Right lobe of liver (tissue), 6 donors: ENCODE measurements around the gene PRMT2. TPM values are rescaled to one million over a fixed set of nuclear protein-coding genes. Genes with fewer than 3 reads are reported as not detected.
A peak's percentile ranks its signal among the peaks of the same experiment; 100 is the strongest.

Source experiments
- ATAC-seq, 4 donors: fragments of 200-7000 bp; cut with Tn5 transposase; one replicate each; pipeline ENCODE4 v1.9.1; 2020; ENCODE audit warnings: mild to moderate bottlenecking in 4 of 4, moderate library complexity in 4 of 4
- DNase-seq, 3 donors: peaks; one replicate each; pipeline ENCODE4 v3.0.0-alpha.2; 2020
- H3K27ac ChIP-seq, 3 donors: fragments of 200-600 bp; one replicate each; pipeline ENCODE4 v1.8.0; 2022
- H3K27me3 ChIP-seq, 2 donors: fragments of 200-600 bp; one replicate each; pipeline ENCODE4 v1.8.0; 2022
- H3K36me3 ChIP-seq, 4 donors: fragments of 200-600 bp; sonication (generic) in 1 of 4; one replicate each; pipeline versions ENCODE4 v1.5.1 to v1.8.0; 2017 to 2022; ENCODE audit warnings: control low read depth in 1 of 4
- H3K4me1 ChIP-seq, 4 donors: fragments of 200-600 bp; sonication (generic) in 1 of 4; one replicate each; pipeline versions ENCODE4 v1.5.1 to v1.8.0; 2017 to 2022; ENCODE audit warnings: control low read depth in 1 of 4
- H3K4me3 ChIP-seq, 3 donors: fragments of 200-600 bp; one replicate each; pipeline ENCODE4 v1.8.0; 2022
- H3K9me3 ChIP-seq, 4 donors: fragments of 200-600 bp; sonication (generic) in 1 of 4; one replicate each; pipeline versions ENCODE4 v1.5.1 to v1.8.0; 2017 to 2022; ENCODE audit warnings: control low read depth in 1 of 4
- CTCF ChIP-seq, 4 donors: fragments of 200-600 bp in 3 of 4; fragments of 450-650 bp in 1 of 4; IDR thresholded peaks; one replicate each; pipeline versions ENCODE4 v1.5.1 to v1.8.0; 2016 to 2022; ENCODE audit warnings: antibody characterized with exemption in 4 of 4, mild to moderate bottlenecking in 2 of 4
- POLR2A ChIP-seq: fragments of 450-650 bp; IDR thresholded peaks from one replicate; pipeline ENCODE4 v1.6.1; 2017; ENCODE audit warnings: antibody characterized with exemption, mild to moderate bottlenecking
- WGBS: methylation state at CpG from one replicate; pipeline ENCODE4 v1.1.6; 2018; ENCODE audit warnings: low coverage, low lambda C conversion rate; ENCODE audit not compliant: insufficient coverage; ENCODE audit errors: missing lambda C conversion rate; 5-methylcytosine and 5-hydroxymethylcytosine counted together
- intact Hi-C, 2 donors: fragments of 100-400 bp; cut with DNase I; formaldehyde crosslinking; loops; one replicate each; pipeline versions ENCODE4 v1.11.2 to v1.14.1; 2022
- total RNA-seq, 6 experiments: library from RNA; depleted of rRNA in 2 of 6; stranded (reverse); fragments of >200 nt in 2 of 6; fragmentation: NEBNext Ultra II Directional in 3 of 6; extraction: Animal tissue kit (Norgen Biotek cat#: 25700) in 3 of 6; gene quantifications; one replicate each; pipeline versions ENCODE4 v1.1.0 to v1.2.4, GENCODE V29; 2016 to 2023
- donor health status: DM: no; HTN: yes; CAD: no.
- donor health status: DM: no; HTN: no; CAD: no.
- donor health status: DM: no; HTN: no; CAD: no.
- donor health status: DM: no; HTN: yes; CAD: no.
- donor health status: DM: no; HTN: yes; CAD: no.

Gene PRMT2
- total RNA-seq, 6 experiments from 2014 or later = 12.4 to 28.0 (median 19.6) TPM

DNA sequence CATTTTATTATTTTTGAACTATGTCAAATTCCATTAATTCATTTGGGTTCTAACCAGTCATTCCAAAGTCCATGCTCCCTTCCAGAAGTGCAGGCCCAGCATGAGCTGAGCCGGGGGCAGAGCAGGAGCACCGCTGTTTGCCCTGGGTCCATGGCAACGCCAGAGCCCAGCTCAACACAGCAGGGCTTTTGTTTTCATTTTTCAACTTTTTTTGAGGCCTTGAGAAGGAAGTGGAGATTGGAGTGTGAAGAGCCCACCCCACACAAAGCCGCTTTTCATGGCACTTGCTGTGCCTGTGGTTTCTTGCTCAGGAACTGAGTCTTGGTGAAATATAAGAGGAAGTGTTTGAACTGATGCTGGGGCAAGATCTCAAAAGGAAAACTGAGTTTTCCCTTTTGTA lies 13.2 kb upstream of the PRMT2 start:
- H3K27ac ChIP-seq = no peak overlapping the region
- peak; percentile 71 to 82 (median 77) for ATAC-seq
- no peaks in the 10 kb centered on the region for H3K4me1 ChIP-seq
- DNase-seq = no peak
- H3K9me3 ChIP-seq = no peaks in the 10 kb centered on the region
- 41% methylated on average over 4 of the region's 4 CpGs for WGBS
- no peaks in the 10 kb centered on the region for H3K36me3 ChIP-seq
- no peak for TF ChIP-seq POLR2A
- no peak for TF ChIP-seq CTCF (IDR thresholded peaks at IDR 0.05)
- intact Hi-C loops = no loop called here
- no peak overlapping the region for H3K4me3 ChIP-seq
- H3K27me3 ChIP-seq = no peaks in the 10 kb centered on the region

GRCh38 chr21:46624050-46624449 lies 11.4 kb upstream of the PRMT2 start:
- H3K27ac ChIP-seq = no peak overlapping the region
- no peaks in the 10 kb centered on the region for H3K27me3 ChIP-seq
- intact Hi-C loops = no loop called here
- WGBS = 88% methylated on average over 6 of the region's 16 CpGs
- H3K4me3 ChIP-seq = no peak overlapping the region
- no peaks in the 10 kb centered on the region for H3K36me3 ChIP-seq
- ATAC-seq = no peak
- DNase-seq = no peak
- no peaks in the 10 kb centered on the region for H3K9me3 ChIP-seq
- TF ChIP-seq CTCF (IDR thresholded peaks at IDR 0.05) (no peak), POLR2A (no peak)
- H3K4me1 ChIP-seq = no peaks in the 10 kb centered on the region

DNA sequence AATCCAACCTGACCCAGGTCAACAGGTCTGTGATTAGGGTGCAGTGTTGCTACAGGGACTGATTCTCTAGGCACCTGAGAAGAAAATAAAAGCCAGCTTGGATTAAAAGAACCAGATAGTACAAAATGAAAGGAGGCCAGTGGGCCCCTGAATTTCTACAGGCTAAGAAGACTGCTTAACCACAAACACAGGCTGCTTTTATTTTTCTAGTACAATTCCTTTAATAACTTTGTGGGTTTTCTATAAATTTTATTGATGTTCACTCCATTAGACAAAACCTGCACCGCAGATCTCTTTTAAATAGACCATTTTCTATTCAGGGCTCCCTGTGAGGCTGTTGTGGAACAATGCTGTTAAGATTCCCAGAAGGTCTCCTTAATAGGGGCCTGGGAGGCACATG lies 9.7 kb upstream of the PRMT2 start:
- Histone ChIP-seq H3K27ac (no peak overlapping the region), H3K4me1 (no peaks in the 10 kb centered on the region), H3K36me3 (no peaks in the 10 kb centered on the region), H3K4me3 (no peak overlapping the region), H3K9me3 (no peaks in the 10 kb centered on the region), H3K27me3 (no peaks in the 10 kb centered on the region)
- 71% methylated on average over 1 of the region's 1 CpG for WGBS
- no peak for TF ChIP-seq POLR2A
- TF ChIP-seq CTCF (IDR thresholded peaks at IDR 0.05) = no peak
- DNase-seq (no peak), ATAC-seq (no peak)
- intact Hi-C loops = no loop called here

DNA sequence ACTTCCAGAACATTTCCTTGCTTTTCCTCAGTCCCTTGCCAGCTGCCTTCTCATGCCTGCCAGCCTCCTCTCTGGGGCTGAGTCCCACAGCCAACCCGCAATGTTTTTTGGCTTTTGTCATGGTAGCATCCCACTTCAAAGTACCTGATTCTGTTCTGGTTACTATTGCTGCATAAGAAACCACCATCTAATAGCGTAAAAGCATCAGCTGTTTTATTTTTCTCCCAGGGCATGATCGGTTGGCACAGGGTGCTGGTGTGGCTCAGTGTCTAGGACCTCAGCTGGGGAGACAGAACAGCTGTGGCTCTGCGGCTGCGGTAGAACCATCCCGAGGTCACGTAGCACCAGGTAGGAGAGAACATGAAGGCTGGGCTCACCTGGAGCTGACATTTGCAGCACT lies 8.9 kb upstream of the PRMT2 start:
- intact Hi-C loops = no loop called here
- DNase-seq (no peak), ATAC-seq (no peak)
- no peaks in the 10 kb centered on the region for H3K27me3 ChIP-seq
- no peak overlapping the region for H3K4me3 ChIP-seq
- H3K36me3 ChIP-seq = no peaks in the 10 kb centered on the region
- WGBS = 84% methylated on average over 4 of the region's 7 CpGs
- no peak overlapping the region for H3K27ac ChIP-seq
- TF ChIP-seq CTCF (IDR thresholded peaks at IDR 0.05) = no peak
- TF ChIP-seq POLR2A = no peak
- H3K9me3 ChIP-seq = no peaks in the 10 kb centered on the region
- H3K4me1 ChIP-seq = no peaks in the 10 kb centered on the region

DNA sequence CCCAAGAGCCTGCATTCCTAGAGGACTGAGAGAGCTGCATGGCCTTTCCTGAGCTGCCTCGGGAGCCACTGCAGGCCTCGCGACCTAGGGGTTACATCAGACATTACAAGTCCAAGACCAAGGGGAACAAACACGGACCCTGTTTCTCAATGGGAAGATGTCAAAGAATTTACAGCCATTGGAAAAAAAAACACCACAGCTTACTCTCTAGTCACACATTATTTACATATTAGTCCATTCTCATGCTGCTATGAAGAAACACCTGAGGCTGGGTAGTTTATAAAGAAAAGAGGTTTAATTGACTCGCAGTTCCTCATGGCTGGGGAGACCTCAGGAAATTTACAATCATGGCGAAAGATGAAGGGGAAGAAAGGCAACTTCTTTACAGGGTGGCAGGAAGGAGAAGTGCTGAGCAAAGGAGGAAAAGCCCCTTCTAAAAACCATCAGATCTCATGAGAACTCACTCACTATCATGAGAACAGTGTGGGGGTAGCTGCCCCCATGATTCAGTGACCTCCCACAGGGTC lies 8.4 kb upstream of the PRMT2 start:
- no peaks in the 10 kb centered on the region for H3K27me3 ChIP-seq
- intact Hi-C loops = no loop called here
- TF ChIP-seq POLR2A = no peak
- no peak overlapping the region for H3K27ac ChIP-seq
- H3K9me3 ChIP-seq = no peaks in the 10 kb centered on the region
- H3K4me1 ChIP-seq = no peaks in the 10 kb centered on the region
- no peaks in the 10 kb centered on the region for H3K36me3 ChIP-seq
- ATAC-seq (no peak), DNase-seq (no peak)
- H3K4me3 ChIP-seq = no peak overlapping the region
- 30% methylated on average over 5 of the region's 6 CpGs for WGBS
